GM21717 (cell line): Measurements from ENCODE around the gene SYNGR2.

Source experiments
- ATAC-seq: cut with Tn5 transposase; IDR thresholded peaks from one replicate; pipeline ENCODE4 v1.9.1; 2021; ENCODE audit warnings: mild to moderate bottlenecking, moderate library complexity; ENCODE audit not compliant: unreplicated experiment

The SYNGR2 gene

DNA sequence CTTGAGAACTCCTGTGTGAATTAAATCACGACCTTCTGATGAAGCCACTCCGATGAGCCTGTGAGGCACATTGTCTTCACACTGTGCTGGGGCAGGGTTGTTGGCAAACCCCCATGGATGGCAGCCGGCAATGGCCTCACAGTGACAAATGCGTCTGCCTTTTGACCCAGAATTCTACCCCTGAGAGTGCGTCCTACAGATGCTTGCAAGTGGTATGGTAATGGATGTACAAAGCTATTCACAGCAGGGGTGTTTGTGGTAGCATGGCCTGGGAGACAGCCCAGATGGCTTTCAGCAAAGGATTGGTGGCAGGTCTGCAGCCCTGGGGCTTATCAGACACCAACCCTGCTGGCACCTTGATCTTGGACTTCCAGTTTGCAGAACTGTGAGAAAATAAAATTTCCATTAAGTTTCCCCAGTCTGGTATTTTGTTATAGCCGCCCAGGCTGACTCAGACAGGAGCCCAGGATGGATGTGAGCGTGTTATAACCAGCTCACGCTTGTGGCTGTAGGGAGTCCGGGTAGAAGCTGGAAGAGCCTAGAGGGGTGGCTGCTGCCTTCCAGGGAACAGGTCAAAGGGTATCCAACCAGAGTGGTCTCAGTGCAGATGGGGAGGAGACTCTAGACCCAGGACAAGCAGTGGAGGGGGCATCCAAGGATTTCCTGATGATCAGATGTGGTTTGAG is 28.9 kb downstream of the SYNGR2 start:
- no peak for ATAC-seq

DNA sequence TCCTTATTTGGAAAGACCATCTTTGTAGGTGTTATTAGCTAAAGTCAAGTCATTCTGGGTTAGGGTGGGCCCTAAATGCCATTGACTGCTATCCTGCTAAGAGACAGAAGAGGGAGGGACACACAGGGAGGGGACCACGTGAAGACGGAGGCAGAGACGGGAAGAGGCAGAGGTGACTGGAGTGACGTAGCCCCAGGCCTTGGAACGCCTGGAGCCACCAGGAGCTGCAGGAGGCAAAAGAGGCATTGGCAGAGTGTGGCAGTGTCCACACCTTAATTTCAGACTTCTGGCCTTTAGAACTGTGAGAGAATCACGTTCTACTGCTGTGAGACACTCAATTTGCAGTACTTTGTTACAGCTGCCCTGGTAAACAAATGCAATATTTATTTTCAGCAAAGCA is 32.1 kb downstream of the SYNGR2 start:
- ATAC-seq: no peak

DNA sequence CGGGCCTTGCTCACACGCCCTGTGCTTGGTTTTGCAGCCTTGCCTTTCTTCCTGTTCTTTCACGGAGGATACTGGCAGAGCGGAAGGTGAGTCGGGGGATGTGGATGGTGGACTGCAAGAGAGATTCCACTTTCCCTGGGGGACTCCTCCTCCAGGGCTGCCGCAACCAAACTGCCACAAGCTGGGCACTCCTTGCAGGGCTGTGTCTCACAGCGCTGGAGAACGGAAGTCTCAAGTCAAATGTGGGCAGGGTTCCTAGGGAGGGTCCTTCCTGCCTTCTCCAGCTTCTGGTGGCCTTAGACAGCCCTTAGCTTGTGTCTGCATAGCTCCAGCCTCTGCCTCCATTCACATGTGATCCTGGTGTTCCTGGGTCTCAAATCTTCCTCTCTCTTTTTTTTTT is 34.3 kb downstream of the SYNGR2 start:
- no peak for ATAC-seq

DNA sequence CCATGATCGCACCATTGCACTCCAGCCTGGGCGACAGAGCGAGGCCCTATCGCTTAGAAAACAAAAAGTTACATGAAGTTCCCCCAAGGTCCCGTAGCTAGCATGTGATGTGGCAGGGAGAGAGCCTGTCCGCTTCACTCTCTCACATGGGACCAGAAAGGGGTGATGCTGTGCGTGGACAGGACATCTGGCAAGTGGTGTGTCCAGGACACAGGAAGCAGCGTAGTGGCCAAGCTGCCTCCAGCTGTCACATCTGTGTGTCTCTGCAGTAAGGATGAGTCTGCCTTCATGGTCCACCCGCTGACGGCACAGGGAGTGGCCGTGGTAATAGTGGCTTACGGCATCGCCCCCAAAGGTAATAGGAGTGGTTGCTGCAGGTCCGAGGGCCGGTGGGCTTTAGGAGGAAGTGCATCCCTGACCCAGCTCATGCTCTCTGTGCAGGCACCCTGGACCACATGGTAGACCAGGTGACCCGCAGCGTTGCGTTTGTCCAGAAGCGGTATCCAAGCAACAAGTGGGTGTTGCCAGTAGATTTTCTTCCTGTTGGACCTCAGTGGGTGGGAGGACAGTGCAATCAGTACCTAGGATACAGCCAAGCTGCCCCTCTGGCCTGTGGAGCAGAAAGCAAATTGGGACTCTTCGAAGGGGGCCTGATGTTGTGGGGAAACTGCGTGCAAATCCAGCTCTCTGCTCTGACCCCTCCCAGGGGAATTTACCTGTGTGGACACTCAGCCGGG is 36.2 kb downstream of the SYNGR2 start:
- no peak for ATAC-seq

DNA sequence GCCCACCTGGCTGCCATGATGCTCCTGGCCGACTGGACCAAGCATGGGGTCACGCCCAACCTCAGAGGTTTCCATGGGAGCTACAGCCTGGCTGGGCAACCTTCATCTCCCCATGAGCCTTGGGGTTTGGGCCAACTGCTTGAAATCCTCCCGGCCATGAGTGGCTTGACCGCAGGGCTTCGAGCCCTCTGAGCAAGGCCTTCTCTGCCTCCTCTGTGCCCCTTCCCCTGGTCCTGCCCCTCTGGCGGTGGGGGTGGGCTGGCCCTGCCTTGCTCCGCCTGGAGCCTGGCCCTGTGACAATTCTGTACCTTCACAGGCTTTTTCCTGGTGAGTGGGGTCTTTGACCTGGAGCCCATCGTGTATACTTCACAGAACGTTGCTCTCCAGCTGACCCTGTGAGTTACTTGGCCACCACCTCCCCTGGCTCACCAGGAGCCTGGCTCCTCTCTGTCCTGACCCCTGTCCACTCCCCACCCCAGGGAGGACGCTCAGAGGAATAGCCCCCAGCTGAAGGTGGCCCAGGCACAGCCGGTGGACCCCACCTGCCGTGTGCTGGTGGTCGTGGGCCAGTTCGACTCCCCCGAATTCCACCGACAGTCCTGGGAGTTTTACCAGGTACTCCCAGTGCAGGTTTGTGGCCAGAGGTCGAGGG is 36.9 kb downstream of the SYNGR2 start:
- ATAC-seq: no peak

DNA sequence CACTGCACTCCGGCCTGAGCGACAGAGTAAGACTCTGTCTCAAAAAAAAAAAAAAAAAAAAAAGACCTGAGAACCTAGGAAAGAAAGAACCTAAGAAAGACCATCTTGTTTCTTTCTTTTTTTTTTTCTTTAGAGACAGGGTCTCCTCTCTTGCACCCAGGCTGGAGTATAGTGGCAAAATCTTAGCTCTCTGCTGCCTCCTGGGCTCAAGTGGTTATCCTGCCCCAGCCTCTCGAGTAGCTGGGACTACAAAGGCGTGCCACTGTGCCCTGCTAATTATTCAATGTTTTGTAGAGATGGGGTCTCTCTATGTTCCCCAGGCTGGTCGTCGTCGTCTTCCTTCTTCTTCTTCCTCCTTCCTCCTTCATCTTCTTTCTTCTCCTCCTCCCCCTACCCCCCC is 37.9 kb downstream of the SYNGR2 start:
- ATAC-seq: no peak

DNA sequence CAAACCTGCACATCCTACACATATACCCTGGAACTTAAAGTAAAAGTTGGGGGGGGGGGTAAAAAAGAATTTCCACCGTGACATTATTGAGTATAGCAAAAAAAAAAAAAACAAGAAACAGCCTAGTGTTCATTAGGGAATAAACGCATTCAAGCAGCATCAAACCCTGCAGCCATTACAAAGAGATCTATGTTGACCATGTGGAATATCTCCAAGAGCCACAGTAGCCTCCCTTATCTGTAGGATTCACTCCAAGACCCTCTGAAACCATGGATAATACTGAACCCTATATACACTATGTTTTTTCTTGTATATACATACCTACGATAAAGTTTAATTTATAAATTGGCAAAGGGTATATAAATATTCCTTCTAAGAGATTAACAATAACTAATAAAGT is 40.1 kb downstream of the SYNGR2 start:
- ATAC-seq: no peak

DNA sequence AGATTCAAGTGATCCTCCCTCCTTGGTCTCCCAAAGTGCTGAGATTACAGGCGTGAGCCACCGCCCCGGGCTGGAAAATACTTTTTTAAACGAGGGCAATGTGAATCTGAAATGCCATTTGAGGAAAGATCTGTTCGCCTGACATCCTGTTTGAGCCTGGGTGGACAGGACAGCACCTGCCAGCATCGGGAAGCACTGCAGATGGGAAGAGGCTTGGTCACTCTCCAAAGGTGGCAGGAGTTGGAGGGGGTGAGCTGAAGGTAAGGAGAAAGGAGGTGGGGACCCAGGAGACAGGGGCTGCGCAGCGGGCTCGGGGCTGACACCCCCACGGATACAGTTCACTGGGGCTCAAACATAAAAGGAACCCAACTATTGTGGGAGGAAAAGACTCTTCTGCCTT is 41.7 kb downstream of the SYNGR2 start:
- no peak for ATAC-seq

DNA sequence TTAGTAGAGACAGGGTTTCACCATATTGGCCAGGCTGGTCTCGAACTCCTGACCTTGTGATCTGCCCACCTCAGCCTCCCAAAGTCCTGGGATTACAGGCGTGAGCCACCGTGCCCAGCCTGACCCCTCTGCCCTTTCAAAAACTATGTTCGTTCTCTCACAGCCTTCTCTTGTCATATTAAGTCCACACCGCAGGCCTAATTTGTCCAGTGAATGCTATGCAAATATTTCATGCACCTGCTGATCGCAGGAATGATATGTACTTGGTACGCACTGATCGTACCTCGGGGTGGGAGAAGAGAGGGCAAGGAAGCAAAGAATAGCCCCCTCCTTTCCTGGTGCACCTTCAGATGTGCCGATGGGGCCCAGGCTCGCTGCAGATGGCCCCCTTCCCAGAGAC is 42.7 kb downstream of the SYNGR2 start:
- ATAC-seq: no peak

DNA sequence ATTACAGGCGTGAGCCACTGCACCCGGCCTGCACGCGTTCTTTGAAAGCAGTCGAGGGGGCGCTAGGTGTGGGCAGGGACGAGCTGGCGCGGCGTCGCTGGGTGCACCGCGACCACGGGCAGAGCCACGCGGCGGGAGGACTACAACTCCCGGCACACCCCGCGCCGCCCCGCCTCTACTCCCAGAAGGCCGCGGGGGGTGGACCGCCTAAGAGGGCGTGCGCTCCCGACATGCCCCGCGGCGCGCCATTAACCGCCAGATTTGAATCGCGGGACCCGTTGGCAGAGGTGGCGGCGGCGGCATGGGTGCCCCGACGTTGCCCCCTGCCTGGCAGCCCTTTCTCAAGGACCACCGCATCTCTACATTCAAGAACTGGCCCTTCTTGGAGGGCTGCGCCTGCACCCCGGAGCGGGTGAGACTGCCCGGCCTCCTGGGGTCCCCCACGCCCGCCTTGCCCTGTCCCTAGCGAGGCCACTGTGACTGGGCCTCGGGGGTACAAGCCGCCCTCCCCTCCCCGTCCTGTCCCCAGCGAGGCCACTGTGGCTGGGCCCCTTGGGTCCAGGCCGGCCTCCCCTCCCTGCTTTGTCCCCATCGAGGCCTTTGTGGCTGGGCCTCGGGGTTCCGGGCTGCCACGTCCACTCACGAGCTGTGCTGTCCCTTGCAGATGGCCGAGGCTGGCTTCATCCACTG is 45.8 kb downstream of the SYNGR2 start, which contains the start of gene BIRC5:
Gene BIRC5, plus strand, starts transcription at position 238 of the 690 bp plus-strand sequence. Its CDS starts 64 bp downstream, at position 302.
- ATAC-seq: no peak

DNA sequence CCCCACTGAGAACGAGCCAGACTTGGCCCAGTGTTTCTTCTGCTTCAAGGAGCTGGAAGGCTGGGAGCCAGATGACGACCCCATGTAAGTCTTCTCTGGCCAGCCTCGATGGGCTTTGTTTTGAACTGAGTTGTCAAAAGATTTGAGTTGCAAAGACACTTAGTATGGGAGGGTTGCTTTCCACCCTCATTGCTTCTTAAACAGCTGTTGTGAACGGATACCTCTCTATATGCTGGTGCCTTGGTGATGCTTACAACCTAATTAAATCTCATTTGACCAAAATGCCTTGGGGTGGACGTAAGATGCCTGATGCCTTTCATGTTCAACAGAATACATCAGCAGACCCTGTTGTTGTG is 46.3 kb downstream of the SYNGR2 start:
- no peak for ATAC-seq

DNA sequence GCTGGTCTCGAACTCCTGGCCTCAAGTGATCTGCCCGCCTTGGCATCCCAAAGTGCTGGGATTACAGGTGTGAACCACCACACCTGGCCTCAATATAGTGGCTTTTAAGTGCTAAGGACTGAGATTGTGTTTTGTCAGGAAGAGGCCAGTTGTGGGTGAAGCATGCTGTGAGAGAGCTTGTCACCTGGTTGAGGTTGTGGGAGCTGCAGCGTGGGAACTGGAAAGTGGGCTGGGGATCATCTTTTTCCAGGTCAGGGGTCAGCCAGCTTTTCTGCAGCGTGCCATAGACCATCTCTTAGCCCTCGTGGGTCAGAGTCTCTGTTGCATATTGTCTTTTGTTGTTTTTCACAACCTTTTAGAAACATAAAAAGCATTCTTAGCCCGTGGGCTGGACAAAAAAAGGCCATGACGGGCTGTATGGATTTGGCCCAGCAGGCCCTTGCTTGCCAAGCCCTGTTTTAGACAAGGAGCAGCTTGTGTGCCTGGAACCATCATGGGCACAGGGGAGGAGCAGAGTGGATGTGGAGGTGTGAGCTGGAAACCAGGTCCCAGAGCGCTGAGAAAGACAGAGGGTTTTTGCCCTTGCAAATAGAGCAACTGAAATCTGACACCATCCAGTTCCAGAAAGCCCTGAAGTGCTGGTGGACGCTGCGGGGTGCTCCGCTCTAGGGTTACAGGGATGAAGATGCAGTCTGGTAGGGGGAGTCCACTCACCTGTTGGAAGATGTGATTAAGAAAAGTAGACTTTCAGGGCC is 51.2 kb downstream of the SYNGR2 start:
- ATAC-seq: no peak
